Mesenchymal stem cell (in vitro differentiated cells and primary cell): ENCODE data around the gene MAP3K4.
A peak's percentile ranks its signal among the peaks of the same experiment; 100 is the strongest.

Experiments used
- DNase-seq: peaks from one replicate; pipeline ENCODE4 v3.0.0-alpha.2; 2013
- H2AFZ ChIP-seq: one replicate; pipeline ENCODE4 v1.6.1; 2013; ENCODE audit warnings: low read depth, mild to moderate bottlenecking, control low read depth, inconsistent platforms, low read length, moderate library complexity
- H2AK5ac ChIP-seq: 2 replicates; pipeline ENCODE4 v1.6.1; 2013; ENCODE audit warnings: low read length, moderate library complexity, mild to moderate bottlenecking, inconsistent platforms; ENCODE audit not compliant: severe bottlenecking
- H2BK120ac ChIP-seq: one replicate; pipeline ENCODE4 v1.6.1; 2013; ENCODE audit warnings: low read depth, mild to moderate bottlenecking, inconsistent platforms, low read length, moderate library complexity
- H2BK12ac ChIP-seq, 2 experiments: one replicate each; pipeline ENCODE4 v1.6.1; 2013; ENCODE audit warnings: inconsistent platforms in 2 of 2, low read length in 2 of 2, mild to moderate bottlenecking in 2 of 2, moderate library complexity in 2 of 2, control low read depth in 1 of 2
- H2BK15ac ChIP-seq: one replicate; pipeline ENCODE4 v1.6.1; 2013; ENCODE audit warnings: mild to moderate bottlenecking, low read depth, inconsistent platforms; ENCODE audit not compliant: poor library complexity, severe bottlenecking
- H2BK5ac ChIP-seq: 2 replicates; pipeline ENCODE4 v1.6.1; 2013; ENCODE audit warnings: low read depth, mild to moderate bottlenecking, low read length, control low read depth, inconsistent platforms; ENCODE audit not compliant: poor library complexity, severe bottlenecking
- H3K14ac ChIP-seq, 2 experiments: one replicate each; pipeline ENCODE4 v1.6.1; 2013; ENCODE audit warnings: inconsistent platforms in 2 of 2, low read length in 2 of 2, control low read depth in 1 of 2, mild to moderate bottlenecking in 1 of 2, moderate library complexity in 1 of 2
- H3K18ac ChIP-seq, 2 experiments: one replicate each; pipeline ENCODE4 v1.6.1; 2013; ENCODE audit warnings: inconsistent platforms in 2 of 2, low read length in 2 of 2, control low read depth in 1 of 2, low read depth in 1 of 2, mild to moderate bottlenecking in 1 of 2
- H3K23ac ChIP-seq, 2 experiments: one replicate each; pipeline ENCODE4 v1.6.1; 2013; ENCODE audit warnings: inconsistent platforms in 2 of 2, low read length in 2 of 2, mild to moderate bottlenecking in 2 of 2, moderate library complexity in 2 of 2, control low read depth in 1 of 2
- H3K27ac ChIP-seq: 2 replicates; pipeline ENCODE4 v1.5.1; 2013; ENCODE audit warnings: mild to moderate bottlenecking, moderate library complexity, low read length, control low read depth, inconsistent platforms; ENCODE audit not compliant: poor library complexity, severe bottlenecking
- H3K27me3 ChIP-seq, 2 experiments: 2 replicates each; pipeline versions ENCODE4 v1.6.1 to v1.7.0; 2013; ENCODE audit warnings: low read length in 2 of 2, mild to moderate bottlenecking in 2 of 2, moderate library complexity in 2 of 2, control low read depth in 1 of 2, inconsistent platforms in 1 of 2; ENCODE audit not compliant: control insufficient read depth in 1 of 2, insufficient read depth in 1 of 2
- H3K36me3 ChIP-seq, 2 experiments: 2 replicates each; pipeline versions ENCODE4 v1.6.1 to v1.7.0; 2013; ENCODE audit warnings: low read length in 2 of 2, control low read depth in 1 of 2, inconsistent platforms in 1 of 2, low read depth in 1 of 2, mild to moderate bottlenecking in 1 of 2; ENCODE audit not compliant: insufficient read depth in 2 of 2, control insufficient read depth in 1 of 2
- H3K4ac ChIP-seq, 2 experiments: one replicate each; pipeline ENCODE4 v1.6.1; 2013; ENCODE audit warnings: inconsistent platforms in 2 of 2, low read length in 2 of 2, mild to moderate bottlenecking in 2 of 2, moderate library complexity in 2 of 2, control low read depth in 1 of 2, low read depth in 1 of 2
- H3K4me1 ChIP-seq: 2 replicates; pipeline ENCODE4 v1.6.1; 2013; ENCODE audit warnings: low read depth, low read length, control low read depth; ENCODE audit not compliant: control insufficient read depth, insufficient read depth
- H3K4me2 ChIP-seq: 2 replicates; pipeline ENCODE4 v1.6.1; 2013; ENCODE audit warnings: low read length, mild to moderate bottlenecking, inconsistent platforms; ENCODE audit not compliant: poor library complexity, severe bottlenecking
- H3K4me3 ChIP-seq, 2 experiments: 2 replicates each; pipeline versions ENCODE4 v1.5.1 to v1.7.0; 2013; ENCODE audit warnings: low read length in 2 of 2, mild to moderate bottlenecking in 2 of 2, control low read depth in 1 of 2, low read depth in 1 of 2; ENCODE audit not compliant: insufficient read depth in 1 of 2
- H3K79me1 ChIP-seq: replicated peaks from 2 replicates; pipeline ENCODE4 v1.6.1; 2013; ENCODE audit warnings: mild to moderate bottlenecking, control low read depth, low read length, inconsistent platforms; ENCODE audit not compliant: poor library complexity, severe bottlenecking
- H3K9ac ChIP-seq: 2 replicates; pipeline ENCODE4 v1.7.0; 2013; ENCODE audit warnings: mild to moderate bottlenecking, low read length, moderate library complexity
- H3K9me3 ChIP-seq: 2 replicates; pipeline ENCODE4 v1.7.0; 2013; ENCODE audit warnings: mild to moderate bottlenecking, low read length; ENCODE audit not compliant: control insufficient read depth
- H4K8ac ChIP-seq: one replicate; pipeline ENCODE4 v1.6.1; 2013; ENCODE audit warnings: inconsistent platforms, mild to moderate bottlenecking, low read length, moderate library complexity
- H4K91ac ChIP-seq: one replicate; pipeline ENCODE4 v1.6.1; 2013; ENCODE audit warnings: mild to moderate bottlenecking, low read length, inconsistent platforms
- WGBS: methylation state at CpG from one replicate; pipeline ENCODE4 v1.1.7; 2013; ENCODE audit warnings: mixed read lengths; 5-methylcytosine and 5-hydroxymethylcytosine counted together

Gene MAP3K4

GRCh38 chr6:161019324-161019839 is 27.8 kb downstream of the MAP3K4 start:
- Histone ChIP-seq H3K4me2 (no peak overlapping the region), H3K4me3 (no peak overlapping the region), H3K23ac (no peak overlapping the region), H2BK5ac (no peak overlapping the region), H4K8ac (no peak overlapping the region), H3K9ac (no peak overlapping the region), H3K79me1 (peaks cover 31% of the 10 kb centered on the region), H2BK12ac (no peak overlapping the region), H4K91ac (no peak overlapping the region), H3K27me3 (no peaks in the 10 kb centered on the region), H2BK15ac (no peak overlapping the region), H2BK120ac (no peak overlapping the region), H3K18ac (no peak overlapping the region), H3K4ac (no peak overlapping the region), H3K27ac (no peak overlapping the region), H3K36me3 (peaks cover 6 to 12% of the 10 kb centered on the region in 2 experiments), H2AK5ac (no peak overlapping the region), H2AFZ (no peak overlapping the region), H3K4me1 (no peaks in the 10 kb centered on the region), H3K14ac (no peak overlapping the region), H3K9me3 (no peaks in the 10 kb centered on the region)
- 98% methylated on average over 11 of the region's 13 CpGs for WGBS
- DNase-seq = no peak

- Histone ChIP-seq H3K4me3 (no peak overlapping the region), H3K4me2 (no peak overlapping the region), H3K18ac (no peak overlapping the region), H2AK5ac (no peak overlapping the region), H4K91ac (no peak overlapping the region), H3K27ac (no peak overlapping the region), H3K9me3 (no peaks in the 10 kb centered on the region), H3K23ac (no peak overlapping the region), H3K14ac (no peak overlapping the region), H3K9ac (no peak overlapping the region), H3K79me1 (peaks cover 31% of the 10 kb centered on the region), H3K36me3 (peaks cover 0 to 12% of the 10 kb centered on the region in 2 experiments), H4K8ac (no peak overlapping the region), H3K27me3 (no peaks in the 10 kb centered on the region), H2BK12ac (no peak overlapping the region), H2BK120ac (no peak overlapping the region), H2AFZ (no peak overlapping the region), H2BK15ac (no peak overlapping the region), H3K4ac (no peak overlapping the region), H2BK5ac (no peak overlapping the region), H3K4me1 (no peaks in the 10 kb centered on the region)
- DNase-seq = no peak
Observed at GRCh38 chr6:161021543-161021942, 30.0 kb downstream of the MAP3K4 start.

- H2BK12ac ChIP-seq = peak overlapping the region; percentile 57 to 71
- no peak overlapping the region for H3K27ac ChIP-seq
- WGBS = 99% methylated on average over 5 of the region's 8 CpGs
- H2AFZ ChIP-seq = no peak overlapping the region
- no peak overlapping the region for H3K18ac ChIP-seq
- H2BK15ac ChIP-seq = peak overlapping the region; percentile 46
- no peak overlapping the region for H3K4me2 ChIP-seq
- H3K14ac ChIP-seq = no peak overlapping the region
- H3K4me1 ChIP-seq = no peaks in the 10 kb centered on the region
- H4K8ac ChIP-seq = peak overlapping the region; percentile 47
- peaks cover 30% of the 10 kb centered on the region for H3K79me1 ChIP-seq
- H2BK5ac ChIP-seq = no peak overlapping the region
- H2AK5ac ChIP-seq = no peak overlapping the region
- H3K9ac ChIP-seq = no peak overlapping the region
- no peak overlapping the region for H3K4ac ChIP-seq
- H4K91ac ChIP-seq = no peak overlapping the region
- H3K9me3 ChIP-seq = no peaks in the 10 kb centered on the region
- no peaks in the 10 kb centered on the region for H3K27me3 ChIP-seq
- no peak overlapping the region for H3K23ac ChIP-seq
- no peak for DNase-seq
- no peak overlapping the region for H3K4me3 ChIP-seq
- no peak overlapping the region for H2BK120ac ChIP-seq
- peaks cover 0 to 12% of the 10 kb centered on the region in 2 experiments for H3K36me3 ChIP-seq
Observed at GRCh38 chr6:161021998-161022743, 30.6 kb downstream of the MAP3K4 start.

- H2BK5ac ChIP-seq = no peak overlapping the region
- H3K4me3 ChIP-seq = no peak overlapping the region
- H3K23ac ChIP-seq = no peak overlapping the region
- WGBS = 12% methylated on average over 2 of the region's 2 CpGs
- no peak overlapping the region for H3K4ac ChIP-seq
- H2BK12ac ChIP-seq = no peak overlapping the region
- H3K9ac ChIP-seq = no peak overlapping the region
- no peak overlapping the region for H2AFZ ChIP-seq
- peaks cover 30% of the 10 kb centered on the region for H3K79me1 ChIP-seq
- H3K27me3 ChIP-seq = no peaks in the 10 kb centered on the region
- no peaks in the 10 kb centered on the region for H3K4me1 ChIP-seq
- no peak overlapping the region for H3K14ac ChIP-seq
- H3K36me3 ChIP-seq = peaks cover 0 to 12% of the 10 kb centered on the region in 2 experiments
- no peak overlapping the region for H2BK15ac ChIP-seq
- peak; percentile 51 for DNase-seq
- H2AK5ac ChIP-seq = no peak overlapping the region
- no peak overlapping the region for H3K18ac ChIP-seq
- H4K8ac ChIP-seq = no peak overlapping the region
- no peak overlapping the region for H3K27ac ChIP-seq
- H3K4me2 ChIP-seq = no peak overlapping the region
- no peak overlapping the region for H2BK120ac ChIP-seq
- no peaks in the 10 kb centered on the region for H3K9me3 ChIP-seq
- no peak overlapping the region for H4K91ac ChIP-seq
Observed at GRCh38 chr6:161023316-161023715, 31.7 kb downstream of the MAP3K4 start.
